NCI-H2029 (cell line): ENCODE data around the gene MEGF9.
A peak's percentile ranks its signal among the peaks of the same experiment; 100 is the strongest.
"Not testable (repeated sequence)": the region's sequence is repeated elsewhere in the genome, so short reads cannot be mapped to it uniquely, and the experiment has no call there.

Experiments
- DNase-seq: peaks from one replicate; lab custom pipeline; 2025; lab: John Stamatoyannopoulos, UW

MEGF9 gene

GRCh38 chr9:120655005-120655622, 59.2 kb downstream of the MEGF9 start:
- DNase-seq = no peak

GRCh38 chr9:120654272-120654671, 60.0 kb downstream of the MEGF9 start:
- DNase-seq = no peak

- no peak for DNase-seq
Observed at GRCh38 chr9:120653762-120654161, 60.5 kb downstream of the MEGF9 start.

- DNase-seq = no peak
Observed at GRCh38 chr9:120652934-120653333, 61.3 kb downstream of the MEGF9 start.

DNA sequence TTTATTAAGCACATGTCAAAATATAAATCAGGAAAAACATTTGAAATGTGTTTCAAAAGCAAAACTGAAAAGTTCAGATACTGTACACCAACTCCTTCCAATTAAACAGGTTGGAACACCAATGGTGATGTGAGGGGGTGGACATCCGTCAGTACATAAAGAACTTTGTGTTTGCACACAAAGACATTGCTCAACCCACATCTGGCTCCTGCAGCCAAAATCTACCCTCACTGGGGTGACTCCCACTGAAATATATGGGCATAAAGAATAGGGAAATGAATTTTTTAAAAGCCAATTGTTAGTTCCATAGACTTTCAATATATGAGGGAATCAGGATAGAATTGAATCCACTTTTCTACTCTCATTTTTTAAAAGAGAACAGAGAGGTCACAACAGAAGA, 63.9 kb downstream of the MEGF9 start:
- DNase-seq = no peak

GRCh38 chr9:120648581-120649197, 65.6 kb downstream of the MEGF9 start:
- DNase-seq = no peak

- DNase-seq = no peak
Observed at GRCh38 chr9:120646948-120647347, 67.3 kb downstream of the MEGF9 start.

DNA sequence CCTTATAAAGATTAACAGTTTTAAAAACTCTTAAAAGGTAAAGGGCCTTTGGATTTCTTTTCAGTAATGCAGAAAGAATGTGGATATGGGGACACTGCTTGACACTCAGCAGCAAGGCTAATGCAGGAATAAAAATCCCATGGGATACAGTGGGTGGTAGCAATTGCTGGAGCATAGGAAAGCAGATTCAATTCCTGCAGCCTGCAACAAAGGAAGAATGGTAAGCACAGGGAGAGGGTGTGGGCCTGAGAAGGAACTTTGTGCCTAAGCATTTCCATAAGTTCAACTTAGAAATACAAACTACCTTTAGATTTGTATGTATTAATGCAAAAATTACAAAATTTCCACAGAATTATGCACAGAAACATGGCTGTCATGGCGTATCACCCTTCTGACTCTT, 68.5 kb downstream of the MEGF9 start:
- no peak for DNase-seq

- no peak for DNase-seq
Observed at GRCh38 chr9:120643061-120643460, 71.2 kb downstream of the MEGF9 start.

DNA sequence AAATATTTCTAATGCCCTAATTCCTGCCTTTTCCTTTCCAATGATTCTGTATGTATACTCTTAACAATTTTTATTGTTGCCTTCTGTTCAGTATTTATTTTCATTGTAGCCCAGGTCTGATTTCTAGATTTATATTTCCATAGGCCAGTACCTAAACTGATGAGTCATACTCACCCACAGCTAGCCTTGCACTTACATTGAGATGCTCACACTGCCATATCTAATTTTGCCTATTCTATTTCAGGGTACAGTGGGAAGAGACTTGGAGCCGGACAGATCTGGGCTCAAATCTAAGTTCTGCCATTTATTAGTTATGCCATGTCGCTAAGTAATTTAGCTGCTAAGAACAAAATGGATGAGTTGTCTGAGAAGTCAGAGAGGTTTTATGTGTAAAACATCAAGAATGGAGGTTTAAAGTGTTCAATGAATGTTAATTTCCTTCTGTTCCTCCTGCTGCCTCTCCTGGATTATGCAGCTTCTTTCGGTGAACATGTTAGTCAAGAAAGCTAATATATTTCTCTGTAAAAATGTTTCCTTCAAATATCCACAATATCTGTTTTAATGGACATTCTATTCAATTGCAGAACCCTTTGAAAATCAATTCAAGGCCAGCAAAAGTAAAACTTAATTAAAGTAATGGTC, 72.0 kb downstream of the MEGF9 start:
- no peak for DNase-seq

DNA sequence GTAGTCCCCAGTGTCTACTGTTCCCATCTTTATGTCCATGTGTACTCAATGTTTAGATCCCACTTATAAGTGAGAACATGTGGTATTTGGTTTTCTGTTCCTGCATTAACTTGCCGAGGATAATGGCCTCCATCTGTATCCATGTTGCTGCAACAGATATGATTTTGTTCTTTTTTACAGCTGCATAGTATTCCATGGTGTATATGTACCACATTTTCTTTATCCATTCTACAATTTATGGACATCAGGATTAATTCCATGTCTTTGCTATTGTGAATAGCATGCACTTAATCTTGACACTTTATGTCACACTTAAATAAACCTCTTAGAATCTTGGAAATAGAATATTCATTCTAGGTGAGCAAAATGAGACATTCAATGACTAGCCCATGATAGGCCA, 73.4 kb downstream of the MEGF9 start:
- DNase-seq = not testable (repeated sequence)

DNA sequence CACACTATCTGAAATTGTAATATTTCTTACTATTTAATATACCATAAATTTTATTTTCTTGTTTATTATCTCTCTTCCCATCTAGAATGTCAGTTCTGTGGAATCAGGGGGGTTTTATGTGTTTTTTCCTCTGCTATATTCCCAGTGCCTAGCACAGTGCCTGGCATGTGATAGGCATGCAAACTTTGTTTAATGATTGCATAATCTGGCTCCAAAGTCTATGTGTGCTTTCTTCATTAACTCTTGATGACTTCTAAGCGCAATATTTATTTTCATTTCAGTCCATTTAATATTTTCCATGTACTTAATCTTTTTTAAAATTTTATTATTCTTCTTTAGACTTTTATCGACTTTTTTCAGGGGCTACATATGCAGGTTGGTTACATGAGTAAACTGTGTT, 73.9 kb downstream of the MEGF9 start:
- no peak for DNase-seq

DNA sequence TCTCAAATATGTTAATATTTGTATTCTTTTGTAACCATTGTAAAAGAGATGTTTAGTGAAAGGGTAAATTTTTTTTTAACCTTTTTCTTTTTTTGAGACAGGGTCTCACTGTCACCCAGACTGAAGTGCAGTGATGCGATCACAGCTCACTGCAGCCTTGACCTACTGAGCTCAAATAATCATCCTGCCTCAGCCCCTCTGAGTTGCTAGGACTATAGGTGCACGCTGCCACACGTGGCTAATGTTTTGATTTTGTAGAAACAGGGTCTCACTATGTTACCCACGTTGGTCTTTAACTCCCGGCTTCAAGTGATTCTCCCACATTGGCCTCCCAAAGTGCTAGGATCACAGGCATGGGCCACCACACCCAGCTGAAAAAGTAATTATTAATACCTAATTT, 76.4 kb downstream of the MEGF9 start:
- no peak for DNase-seq

GRCh38 chr9:120636194-120636957, 77.9 kb downstream of the MEGF9 start:
- no peak for DNase-seq

GRCh38 chr9:120635011-120635410, 79.3 kb downstream of the MEGF9 start:
- DNase-seq = no peak

DNA sequence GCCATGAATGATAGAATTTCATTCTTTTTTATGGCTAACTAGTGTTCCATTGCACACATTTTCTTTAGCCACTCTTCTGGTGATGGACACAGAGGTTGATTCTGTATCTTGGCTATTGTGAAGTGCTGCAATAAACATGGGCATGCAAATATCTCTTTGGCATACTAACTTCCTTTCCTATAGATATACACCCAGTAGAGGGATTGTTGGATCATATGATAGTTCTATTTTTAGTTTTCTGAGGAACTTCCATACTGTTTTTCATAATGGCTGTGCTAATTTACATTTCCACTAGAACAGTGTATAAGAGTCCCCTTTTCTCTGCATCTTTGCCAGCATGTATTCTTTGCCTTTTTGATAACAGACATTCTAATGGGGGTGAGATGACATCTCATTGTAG, 83.9 kb downstream of the MEGF9 start:
- no peak for DNase-seq

DNA sequence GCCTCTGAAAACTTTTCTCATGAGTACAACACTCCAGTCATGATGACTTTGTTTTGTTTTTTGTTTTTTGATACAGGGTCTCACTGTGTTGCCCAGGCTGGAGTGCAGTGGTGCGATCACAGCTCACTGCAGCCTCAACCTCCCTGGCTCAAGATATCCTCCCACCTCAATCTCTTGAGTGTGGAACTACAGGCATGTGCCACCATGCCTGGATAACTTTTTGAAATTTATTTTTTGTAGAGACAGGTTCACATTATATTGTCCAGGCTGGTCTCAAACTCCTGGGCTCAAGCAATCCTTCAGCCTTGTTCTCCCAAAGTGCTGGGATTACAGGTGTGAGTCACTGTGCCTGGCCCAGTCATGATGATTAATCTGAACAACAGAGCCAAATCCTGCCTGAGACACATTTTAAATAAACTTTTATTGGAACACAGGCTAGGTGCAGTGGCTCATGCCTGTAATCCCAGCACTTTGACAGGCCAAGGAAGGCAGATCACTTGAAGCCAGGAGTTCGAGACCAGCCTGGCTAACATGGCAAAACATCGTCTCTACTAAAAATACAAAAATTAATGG, 85.3 kb downstream of the MEGF9 start:
- DNase-seq = not testable (repeated sequence)

DNA sequence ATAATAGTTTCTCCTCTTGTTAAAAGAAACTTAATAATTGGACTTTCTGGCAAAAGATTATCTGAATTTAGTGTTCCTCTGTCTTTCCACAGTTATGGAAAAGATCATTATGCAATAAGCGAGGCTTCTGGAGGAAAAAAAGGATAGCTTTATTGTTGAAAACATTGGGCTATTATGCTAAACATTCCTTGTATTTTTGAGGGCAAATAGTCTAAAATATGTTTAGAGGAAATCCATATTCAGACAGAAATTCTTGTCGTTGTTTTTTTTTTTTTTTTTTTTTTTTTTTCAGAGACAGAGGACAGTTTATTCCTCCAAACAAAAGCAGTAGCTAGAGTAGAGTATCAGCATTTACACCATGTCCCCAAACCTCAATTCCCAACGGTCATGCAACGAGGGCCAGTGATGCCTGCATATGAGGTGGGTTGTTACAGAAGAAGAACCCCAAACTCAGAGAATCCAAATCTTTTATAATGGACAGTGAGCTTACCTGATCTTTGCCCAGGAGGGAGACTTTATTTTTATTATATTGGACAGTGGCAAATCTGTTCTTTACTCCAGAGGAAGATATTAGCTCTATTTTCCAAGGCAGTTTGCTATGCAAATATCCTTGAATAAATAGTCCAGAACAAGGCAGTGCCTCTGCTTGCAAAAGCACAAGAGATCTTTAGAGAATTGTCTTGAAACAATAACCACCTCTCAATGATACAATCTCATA, 85.9 kb downstream of the MEGF9 start:
- no peak for DNase-seq

GRCh38 chr9:120627073-120627472, 87.2 kb downstream of the MEGF9 start:
- no peak for DNase-seq

- DNase-seq = no peak
Observed at GRCh38 chr9:120626512-120626911, 87.8 kb downstream of the MEGF9 start.

DNA sequence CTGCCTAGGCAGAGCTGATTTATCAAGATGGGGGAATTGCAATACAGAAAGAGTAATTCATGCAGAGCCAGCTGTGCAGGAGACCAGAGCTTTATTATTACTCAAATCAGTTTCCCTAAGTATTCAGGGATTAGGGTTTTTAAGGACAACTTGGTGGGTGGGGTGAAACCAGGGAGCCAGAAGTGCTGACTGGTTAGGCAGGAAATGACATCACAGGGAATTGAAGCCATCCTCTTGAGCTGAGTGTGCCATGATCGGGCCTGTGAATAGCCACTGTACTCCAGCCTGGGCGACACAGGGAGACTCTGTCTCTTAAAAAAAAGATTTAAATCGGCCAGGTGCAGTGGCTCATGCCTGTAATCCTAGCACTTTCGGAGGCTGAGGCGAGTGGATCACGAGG, 89.0 kb downstream of the MEGF9 start:
- DNase-seq = peak; percentile 63

GRCh38 chr9:120622790-120623189, 91.5 kb downstream of the MEGF9 start:
- no peak for DNase-seq
